Kidney glomerular epithelial cell (primary cell): ENCODE measurements around the gene TRABD2B.

Experiments
- DNase-seq: peaks from one replicate; lab custom pipeline; 2025; lab: John Stamatoyannopoulos, UW

Gene TRABD2B

GRCh38 chr1:47876587-47876963 is 120.6 kb downstream of the TRABD2B start:
- no peak for DNase-seq

GRCh38 chr1:47875831-47876586 is 121.2 kb downstream of the TRABD2B start:
- DNase-seq = peak; percentile 97

- no peak for DNase-seq
Observed at GRCh38 chr1:47875036-47875435, 122.1 kb downstream of the TRABD2B start.

GRCh38 chr1:47873337-47873736 is 123.8 kb downstream of the TRABD2B start:
- no peak for DNase-seq

- DNase-seq = no peak
Observed at GRCh38 chr1:47872886-47873285, 124.3 kb downstream of the TRABD2B start.

- peak; percentile 71 for DNase-seq
Observed at GRCh38 chr1:47871799-47872353, 125.3 kb downstream of the TRABD2B start.

- DNase-seq = peak; percentile 69
Observed at GRCh38 chr1:47870946-47871676, 126.1 kb downstream of the TRABD2B start.

- DNase-seq = no peak
Observed at GRCh38 chr1:47870480-47870879, 126.7 kb downstream of the TRABD2B start.

- DNase-seq = no peak
Observed at GRCh38 chr1:47868348-47868676, 128.9 kb downstream of the TRABD2B start.

- no peak for DNase-seq
Observed at GRCh38 chr1:47867438-47868347, 129.5 kb downstream of the TRABD2B start.

- no peak for DNase-seq
Observed at GRCh38 chr1:47866601-47867437, 130.4 kb downstream of the TRABD2B start.

GRCh38 chr1:47865881-47866535 is 131.2 kb downstream of the TRABD2B start:
- DNase-seq = no peak

- DNase-seq = no peak
Observed at GRCh38 chr1:47859092-47859743, 138.0 kb downstream of the TRABD2B start.

- DNase-seq = no peak
Observed at GRCh38 chr1:47856996-47857395, 140.2 kb downstream of the TRABD2B start.

- no peak for DNase-seq
Observed at GRCh38 chr1:47855230-47855629, 142.0 kb downstream of the TRABD2B start.

- no peak for DNase-seq
Observed at GRCh38 chr1:47854552-47855144, 142.5 kb downstream of the TRABD2B start.

- DNase-seq = no peak
Observed at GRCh38 chr1:47853852-47854251, 143.3 kb downstream of the TRABD2B start.

- no peak for DNase-seq
Observed at GRCh38 chr1:47853059-47853458, 144.1 kb downstream of the TRABD2B start.

- no peak for DNase-seq
Observed at GRCh38 chr1:47852006-47852718, 145.0 kb downstream of the TRABD2B start.
